Stimulated activated CD4-positive, alpha-beta T cell treated with anti-CD3 and anti-CD28 coated beads, Interleukin-12 subunit alpha, Interleukin-12 subunit beta, amount 100 ng/mL, for 48 hours (primary cell): ENCODE results near the gene DCLK3.

ENCODE experiments used
- DNase-seq, 3 donors: peaks; one replicate each; pipeline ENCODE4 v3.0.0-alpha.2; 2020; ENCODE audit warnings: low read depth in 2 of 3, low spot score in 1 of 3

DCLK3 gene

DNA sequence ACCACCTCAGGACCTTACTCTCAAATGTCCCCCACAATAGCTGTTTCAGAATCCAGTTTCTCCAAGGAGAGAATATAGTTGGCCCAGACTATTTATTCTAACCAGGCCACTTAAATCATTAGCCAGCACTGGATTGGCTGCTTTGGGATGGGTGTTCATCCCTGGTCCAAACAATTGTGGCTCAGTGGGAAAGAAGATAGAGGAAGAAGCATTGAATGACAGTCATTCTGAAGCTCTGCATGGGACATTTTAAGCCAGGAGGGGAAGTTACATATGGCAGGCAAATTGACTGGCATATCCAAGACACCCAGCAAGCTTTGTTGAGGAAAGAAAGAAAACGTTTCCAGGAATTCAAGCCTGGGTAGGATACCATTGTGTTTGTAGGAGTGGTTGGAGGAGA is 5.6 kb upstream of the DCLK3 start:
- no peak for DNase-seq

DNA sequence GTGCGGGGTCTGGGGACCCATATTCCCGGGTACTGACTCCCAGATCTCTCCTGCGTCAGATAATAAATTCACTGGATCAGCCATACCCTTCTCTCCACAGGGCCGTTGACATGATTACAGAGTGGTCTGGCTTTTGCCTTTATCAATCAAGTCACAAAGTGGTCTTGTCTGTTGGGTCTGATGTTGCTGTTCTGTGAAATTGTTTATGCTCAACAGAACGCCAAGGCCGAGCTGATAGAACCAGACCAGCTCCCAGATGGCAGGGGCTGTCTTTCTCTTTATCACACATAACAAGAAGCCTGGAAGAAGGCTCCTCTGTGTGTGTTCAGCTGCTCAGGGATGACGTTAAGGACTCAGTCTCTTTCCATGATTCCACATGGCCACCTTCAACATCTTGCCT is 751 bp upstream of the DCLK3 start:
- no peak for DNase-seq

GRCh38 chr3:36764704-36765038 is 318 bp upstream of the DCLK3 start:
- no peak for DNase-seq

DNA sequence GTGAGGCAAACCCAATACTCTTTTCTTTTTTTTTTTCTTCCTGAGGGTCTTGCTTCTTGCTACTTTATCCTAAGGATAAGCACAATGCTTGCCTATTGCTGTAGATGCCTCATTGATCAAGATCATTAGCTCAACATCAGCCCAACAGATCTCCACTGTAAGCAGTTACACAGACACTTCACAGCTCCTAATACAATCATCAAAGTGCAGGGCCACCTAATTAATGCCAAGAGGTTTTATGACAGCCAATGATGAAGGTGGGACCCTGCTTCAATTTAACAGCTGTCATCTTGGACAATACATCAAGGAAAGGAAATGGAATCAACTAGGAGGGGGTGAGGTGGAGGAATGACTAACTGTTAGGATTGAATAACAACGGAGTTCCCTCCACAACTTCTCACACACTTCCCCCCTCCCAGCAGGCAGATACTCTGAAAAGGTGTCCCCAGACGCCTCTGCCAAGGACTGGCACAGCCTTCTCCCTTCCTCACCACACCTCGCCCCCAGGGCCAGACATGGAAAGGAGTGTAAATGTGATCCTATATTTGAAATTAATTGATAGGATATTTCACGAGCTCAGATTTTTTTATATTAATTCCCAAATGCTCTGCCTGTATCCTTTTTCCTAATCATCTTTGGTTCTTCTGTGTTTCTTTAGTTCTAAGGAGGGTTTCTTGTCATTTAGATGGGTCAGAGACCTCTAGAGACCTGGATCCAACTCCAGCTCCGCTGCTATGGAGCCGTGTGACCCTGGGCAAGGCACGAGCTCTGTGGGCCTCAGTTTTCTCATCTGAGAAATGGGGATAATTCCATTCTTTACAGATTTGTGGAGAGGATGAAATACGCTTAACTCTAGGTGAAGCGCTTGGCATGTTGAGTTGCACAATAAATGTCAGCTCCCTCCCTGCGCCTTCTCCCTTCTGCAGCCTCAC is 1.2 kb downstream of the DCLK3 start:
- no peak for DNase-seq

DNA sequence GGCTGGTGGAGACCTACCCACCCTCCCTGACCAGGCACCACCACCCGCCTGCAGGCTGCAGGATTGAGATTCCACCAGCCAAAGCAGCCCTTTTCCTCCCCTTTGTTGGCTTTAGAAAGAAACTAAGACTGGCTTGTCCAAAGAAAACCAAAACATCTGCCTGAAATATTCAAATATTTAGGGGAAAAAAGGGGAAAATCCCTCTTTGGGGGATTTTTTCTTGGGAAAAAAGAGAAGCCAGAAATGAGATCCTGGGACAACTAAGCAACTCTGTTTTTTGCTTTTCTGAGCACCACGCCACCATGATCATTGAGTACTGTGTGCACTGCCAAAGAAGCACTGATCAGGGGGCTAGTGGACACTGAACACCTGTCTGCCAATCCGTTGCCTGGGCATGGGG is 2.6 kb downstream of the DCLK3 start:
- no peak for DNase-seq

DNA sequence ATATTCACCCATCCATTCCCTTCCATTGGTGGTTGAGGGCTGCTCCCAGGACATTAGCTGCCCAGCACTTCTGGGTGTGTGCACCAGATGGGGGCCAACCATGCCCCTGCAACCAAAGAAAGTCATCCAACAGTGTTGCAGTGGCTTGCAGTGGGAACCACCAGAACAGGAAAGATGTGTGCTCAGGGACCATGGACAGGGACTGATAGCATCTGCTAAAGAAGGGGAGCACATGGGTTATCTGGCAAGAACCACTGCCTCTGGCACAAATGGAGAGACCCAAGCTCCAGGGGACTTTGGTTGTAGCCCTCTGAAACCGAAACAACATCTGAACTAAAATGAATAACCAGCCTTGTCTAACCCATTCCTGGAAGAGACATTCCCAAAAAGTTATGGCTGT is 8.1 kb downstream of the DCLK3 start:
- DNase-seq, result no peak

DNA sequence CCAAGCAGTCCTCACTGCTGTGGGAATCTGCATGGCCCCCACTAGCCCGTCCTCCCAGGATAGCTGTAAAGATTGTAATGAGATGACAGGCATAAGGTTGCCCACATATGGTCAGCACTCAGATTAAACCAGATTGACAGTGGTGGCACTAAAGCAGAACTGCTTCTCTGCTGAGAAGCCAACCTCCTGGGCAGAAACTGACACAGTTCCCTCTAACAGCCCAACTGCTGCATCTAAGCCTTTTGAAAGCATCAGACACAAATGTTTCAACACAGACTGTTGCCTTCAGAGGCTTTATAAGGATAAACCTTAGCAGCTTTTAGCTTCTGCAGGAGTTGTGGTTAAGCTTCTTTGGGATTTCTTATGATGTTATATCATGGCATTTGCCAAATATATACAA is 13.0 kb downstream of the DCLK3 start:
- DNase-seq, result no peak

- DNase-seq, result no peak
Measured at GRCh38 chr3:36750737-36751136, 13.6 kb downstream of the DCLK3 start.

GRCh38 chr3:36744763-36745162 is 19.6 kb downstream of the DCLK3 start:
- no peak for DNase-seq

- no peak for DNase-seq
Measured at GRCh38 chr3:36743826-36744225, 20.5 kb downstream of the DCLK3 start.

- DNase-seq, result no peak
Measured at GRCh38 chr3:36741285-36741684, 23.1 kb downstream of the DCLK3 start.

GRCh38 chr3:36740787-36741186 is 23.6 kb downstream of the DCLK3 start:
- DNase-seq, result no peak

GRCh38 chr3:36738702-36739101 is 25.7 kb downstream of the DCLK3 start:
- DNase-seq, result no peak

GRCh38 chr3:36736301-36736700 is 28.1 kb downstream of the DCLK3 start:
- no peak for DNase-seq

- no peak for DNase-seq
Measured at GRCh38 chr3:36734742-36735141, 29.6 kb downstream of the DCLK3 start.

DNA sequence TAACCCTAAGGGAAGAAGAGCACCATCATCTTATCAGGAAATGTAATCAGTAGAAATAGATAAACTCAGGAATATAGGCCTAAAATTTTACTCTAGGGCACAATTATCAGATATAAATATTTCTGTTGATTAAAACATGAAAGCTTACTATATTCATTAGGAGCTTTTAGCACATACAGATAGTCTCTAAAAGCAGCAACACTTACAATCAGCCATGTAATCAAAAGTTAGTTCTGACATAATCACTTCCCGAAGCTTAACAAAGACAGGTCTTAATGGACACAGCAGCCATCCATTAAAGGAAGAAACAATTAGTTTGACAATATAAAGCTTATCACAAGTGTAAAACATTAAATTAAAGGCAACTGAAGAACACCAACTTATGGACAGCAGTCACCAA is 30.6 kb downstream of the DCLK3 start:
- no peak for DNase-seq

DNA sequence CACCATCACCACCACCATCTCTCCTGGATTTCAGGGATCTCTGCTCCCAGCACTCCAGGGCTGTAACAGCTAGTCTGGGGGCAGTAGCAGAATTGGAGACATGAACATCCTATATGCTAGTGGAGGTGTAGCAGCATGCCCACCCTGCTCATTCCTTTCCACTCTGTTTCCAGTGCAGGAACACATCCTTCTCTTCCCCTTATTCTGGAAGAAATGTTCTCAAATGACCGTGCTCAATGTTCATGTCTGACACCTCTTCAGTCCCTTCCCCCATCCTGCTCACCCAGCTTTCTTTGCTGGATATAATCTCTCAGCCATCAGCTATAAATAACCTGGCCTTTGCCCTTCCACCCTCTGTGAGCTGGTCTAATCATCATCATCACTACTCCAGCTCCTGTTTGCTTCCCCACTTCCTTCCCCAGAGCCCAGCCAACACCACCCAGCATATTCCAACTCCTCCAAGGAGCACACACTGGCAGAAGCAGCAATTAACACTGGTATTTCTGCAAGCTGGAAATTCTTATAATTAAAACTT is 31.1 kb downstream of the DCLK3 start:
- no peak for DNase-seq

- no peak for DNase-seq
Measured at GRCh38 chr3:36730966-36731365, 33.4 kb downstream of the DCLK3 start.

DNA sequence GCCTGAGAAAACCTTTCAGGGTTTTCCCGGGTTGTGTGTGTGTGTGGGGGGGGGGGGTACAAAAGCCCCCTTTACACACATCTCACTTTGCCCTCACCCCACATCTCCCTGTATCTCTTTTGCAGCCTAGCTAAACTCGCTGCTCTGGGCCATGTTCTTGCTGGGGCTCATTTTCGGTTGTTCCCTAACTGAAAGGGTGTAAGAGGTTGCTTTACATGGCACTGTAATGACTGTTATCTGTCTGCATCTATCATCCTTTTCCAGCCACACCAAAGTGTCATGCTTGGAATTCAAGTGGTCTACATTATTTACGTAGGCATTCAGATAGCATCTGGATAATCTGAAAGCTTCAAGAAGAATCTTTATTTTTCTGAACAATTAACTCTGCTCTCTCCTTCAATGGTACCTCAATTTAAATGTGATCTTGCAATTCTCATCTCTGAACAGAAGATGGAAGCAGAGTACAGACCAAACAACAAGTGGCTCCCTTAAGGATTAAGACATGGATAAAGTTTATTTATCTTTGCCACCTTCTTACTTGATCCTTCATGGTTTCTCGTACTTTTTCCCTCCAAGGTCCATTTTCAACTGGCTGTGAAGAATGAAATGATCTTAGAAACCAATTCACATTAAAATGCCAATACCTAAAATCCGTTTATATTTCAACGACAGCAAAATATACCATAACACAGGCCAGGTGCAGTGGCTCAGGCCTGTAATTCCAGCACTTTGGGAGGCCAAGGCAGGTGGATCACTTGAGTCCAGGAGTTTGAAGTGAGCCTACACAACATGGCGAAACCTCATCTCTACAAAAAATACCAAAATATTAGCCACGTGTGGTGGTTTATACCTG is 34.9 kb downstream of the DCLK3 start:
- no peak for DNase-seq

GRCh38 chr3:36714343-36715086 is 49.8 kb downstream of the DCLK3 start:
- DNase-seq, result no peak

- no peak for DNase-seq
Measured at GRCh38 chr3:36713904-36714303, 50.4 kb downstream of the DCLK3 start.
